Suppressor macrophage treated with lipopolysaccharide for 1 hour (primary cell): ENCODE results near the gene HCK.

Experiments used
- DNase-seq, 3 donors: peaks; one replicate each; pipeline ENCODE4 v3.0.0-alpha.2; 2020 to 2022

The HCK gene

DNA sequence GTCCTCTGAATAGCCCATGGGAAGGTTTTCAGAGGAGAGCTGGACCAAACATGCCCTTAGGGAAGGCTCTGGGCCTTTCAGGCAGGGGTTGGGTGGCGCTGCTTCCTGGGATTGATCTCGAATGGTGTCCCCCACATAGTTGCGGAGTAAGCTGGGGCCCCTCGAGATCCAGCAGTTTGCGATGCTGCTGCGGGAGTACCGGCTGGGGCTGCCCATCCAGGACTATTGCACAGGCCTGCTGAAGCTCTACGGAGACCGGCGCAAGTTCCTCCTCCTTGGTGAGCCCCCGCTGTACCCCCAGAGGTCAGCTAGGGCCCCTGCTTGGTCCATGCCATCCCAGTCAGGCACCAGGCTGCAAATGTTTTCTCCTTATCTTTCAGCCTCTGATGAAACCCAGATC is 22.5 kb upstream of the HCK start:
- no peak for DNase-seq

DNA sequence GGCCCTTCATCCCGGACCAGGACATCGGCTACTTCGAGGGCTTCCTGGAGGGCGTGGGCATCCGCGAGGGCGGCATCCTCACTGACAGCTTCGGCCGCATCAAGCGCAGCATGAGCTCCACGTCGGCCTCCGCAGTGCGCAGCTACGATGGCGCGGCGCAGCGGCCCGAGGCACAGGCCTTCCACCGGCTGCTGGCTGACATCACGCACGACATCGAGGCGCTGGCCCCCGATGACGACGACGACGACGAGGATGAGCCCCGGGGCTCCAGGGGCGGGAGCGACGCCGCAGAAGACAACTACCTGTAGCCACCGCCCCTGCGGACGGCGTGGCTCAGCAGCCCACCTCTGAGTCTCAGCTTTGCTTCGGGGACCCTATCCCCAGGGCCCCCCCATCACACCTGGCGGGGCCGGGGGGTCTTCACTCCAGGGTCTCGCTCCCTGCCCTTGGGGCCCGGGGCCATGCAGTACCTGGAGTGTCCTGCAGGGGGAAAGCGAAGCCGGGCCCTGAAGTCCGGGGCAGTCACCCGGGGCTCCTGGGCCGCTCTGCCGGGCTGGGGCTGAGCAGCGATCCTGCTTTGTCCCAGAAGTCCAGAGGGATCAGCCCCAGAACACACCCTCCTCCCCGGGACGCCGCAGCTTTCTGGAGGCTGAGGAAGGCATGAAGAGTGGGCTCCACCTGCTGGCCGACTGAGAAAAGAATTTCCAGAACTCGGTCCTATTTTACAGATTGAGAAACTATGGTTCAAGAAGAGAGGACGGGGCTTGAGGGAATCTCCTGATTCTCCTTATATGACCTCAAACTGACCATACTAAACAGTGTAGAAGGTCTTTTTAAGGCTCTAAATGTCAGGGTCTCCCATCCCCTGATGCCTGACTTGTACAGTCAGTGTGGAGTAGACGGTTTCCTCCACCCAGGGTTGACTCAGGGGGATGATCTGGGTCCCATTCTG is 20.8 kb upstream of the HCK start:
- peak; percentile 82 to 86 (median 83) for DNase-seq

DNA sequence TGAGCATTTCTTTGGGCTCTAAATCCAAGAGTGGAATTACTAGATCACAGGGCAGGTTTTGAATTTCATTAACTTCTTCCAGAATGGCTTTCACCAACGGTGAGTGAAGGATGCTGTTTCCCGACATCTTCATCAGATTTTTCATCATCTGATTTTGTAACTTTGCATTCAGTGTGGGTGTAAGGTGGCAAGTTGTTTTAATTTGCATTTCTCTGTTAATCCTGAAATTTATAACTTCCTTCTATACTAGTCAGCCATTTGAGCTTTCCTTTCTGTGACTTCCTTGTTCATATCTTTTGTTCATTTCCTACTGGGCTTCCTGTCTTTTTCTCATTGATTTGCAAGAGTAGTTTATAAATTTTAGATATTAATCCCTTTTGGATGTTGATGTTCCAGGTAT is 18.7 kb upstream of the HCK start:
- peak; percentile 33 to 76 (median 51) for DNase-seq

GRCh38 chr20:32033721-32034120 is 18.3 kb upstream of the HCK start:
- DNase-seq, result peak; percentile 41 to 51 (median 44)

DNA sequence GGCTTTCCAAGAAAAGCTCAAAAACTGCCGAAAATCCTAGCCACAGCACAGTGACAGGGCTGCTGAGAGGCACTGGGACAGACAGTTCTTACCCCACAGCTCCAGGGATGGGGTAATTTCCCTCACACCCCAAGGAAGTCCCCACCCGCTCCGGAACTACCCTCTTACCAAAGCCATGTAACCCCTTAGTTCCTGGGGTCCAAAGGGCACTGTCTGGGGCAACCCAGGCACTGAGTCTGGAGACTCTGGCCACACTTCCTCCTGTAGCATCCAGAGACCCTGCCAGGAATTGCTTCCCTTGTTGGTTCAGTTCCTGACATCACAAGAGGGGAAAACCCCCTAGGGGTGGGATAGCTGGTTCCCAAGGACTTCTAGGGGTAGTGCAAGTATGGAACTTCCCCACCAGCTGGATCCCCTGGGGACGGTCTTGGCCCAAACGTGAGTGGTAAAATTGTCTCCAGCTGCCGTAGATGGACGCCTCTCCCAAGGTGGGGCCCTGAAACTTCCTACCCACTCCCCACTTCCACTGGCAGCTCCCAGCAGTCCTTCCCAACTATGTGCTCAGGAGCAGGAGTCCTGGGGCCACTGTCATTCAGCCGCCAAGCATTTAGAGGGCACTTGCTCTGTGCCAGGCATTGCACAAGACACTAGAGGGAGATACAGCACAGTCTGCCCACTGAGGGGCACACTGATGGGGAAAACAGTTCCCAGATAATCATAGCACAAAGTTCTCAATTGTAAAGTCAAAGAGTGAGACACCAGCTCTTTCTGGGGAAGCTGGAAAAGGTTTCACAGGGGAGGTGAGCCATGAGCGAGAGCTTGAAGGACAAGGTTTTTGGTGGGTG is 17.2 kb upstream of the HCK start:
- DNase-seq, result peak; percentile 96 to 100 (median 96)

GRCh38 chr20:32035426-32035779 is 16.6 kb upstream of the HCK start:
- DNase-seq, result peak; percentile 71 to 82 (median 71)

- DNase-seq, result no peak
These were observed 15.8 kb upstream of the HCK start for GRCh38 chr20:32036252-32036651.

GRCh38 chr20:32036716-32037485 is 15.1 kb upstream of the HCK start:
- peak; percentile 46 to 70 (median 61) for DNase-seq

DNA sequence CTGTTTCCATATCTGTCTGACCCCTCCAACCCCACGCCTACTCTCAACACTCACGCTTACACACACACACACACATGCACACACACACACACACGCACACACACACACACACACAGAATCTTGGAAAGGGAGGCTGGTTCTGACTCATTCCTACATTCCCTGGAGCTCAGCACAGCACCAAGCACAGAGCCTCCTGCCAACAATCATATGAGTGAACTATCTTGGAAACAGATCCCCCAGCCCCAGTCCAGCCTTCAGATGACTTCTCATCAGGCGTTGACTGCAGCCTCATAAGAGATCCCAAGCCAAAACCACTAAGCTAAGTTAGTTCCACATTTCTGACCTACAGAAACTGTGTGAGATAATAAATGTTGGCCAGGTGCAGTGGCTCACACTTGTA is 14.1 kb upstream of the HCK start:
- peak in 2 of 3 donors; percentile 26 to 35 for DNase-seq

GRCh38 chr20:32040142-32040953 is 11.7 kb upstream of the HCK start:
- peak; percentile 84 to 91 (median 90) for DNase-seq

- no peak for DNase-seq
These were observed 6.0 kb upstream of the HCK start for GRCh38 chr20:32045999-32046398.

DNA sequence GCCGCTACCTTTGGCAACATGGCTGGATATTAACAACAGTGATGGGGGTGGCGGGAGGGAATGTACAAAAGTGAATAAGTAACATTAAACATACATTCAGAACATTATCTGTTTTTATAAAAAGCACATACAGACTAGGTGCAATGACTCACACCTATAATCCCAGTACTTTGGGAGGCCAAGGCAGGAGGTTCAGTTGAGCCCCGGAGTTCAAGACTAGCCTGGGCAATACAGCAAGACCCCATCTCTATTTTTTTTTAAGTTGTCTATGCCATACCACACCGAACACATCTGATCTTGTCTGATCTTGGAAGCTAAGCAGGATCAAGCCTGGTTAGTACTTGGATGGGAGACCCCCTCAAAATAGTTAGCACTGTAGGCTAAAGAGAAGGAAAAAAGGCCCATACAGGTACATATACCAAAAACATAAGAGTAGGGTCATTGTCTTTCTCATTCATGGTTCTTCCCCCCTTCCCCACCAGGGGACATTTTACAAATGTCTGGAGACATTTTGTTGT is 1.7 kb upstream of the HCK start:
- DNase-seq, result no peak

GRCh38 chr20:32050851-32051556 is 1.0 kb upstream of the HCK start:
- peak; percentile 81 to 90 (median 88) for DNase-seq

DNA sequence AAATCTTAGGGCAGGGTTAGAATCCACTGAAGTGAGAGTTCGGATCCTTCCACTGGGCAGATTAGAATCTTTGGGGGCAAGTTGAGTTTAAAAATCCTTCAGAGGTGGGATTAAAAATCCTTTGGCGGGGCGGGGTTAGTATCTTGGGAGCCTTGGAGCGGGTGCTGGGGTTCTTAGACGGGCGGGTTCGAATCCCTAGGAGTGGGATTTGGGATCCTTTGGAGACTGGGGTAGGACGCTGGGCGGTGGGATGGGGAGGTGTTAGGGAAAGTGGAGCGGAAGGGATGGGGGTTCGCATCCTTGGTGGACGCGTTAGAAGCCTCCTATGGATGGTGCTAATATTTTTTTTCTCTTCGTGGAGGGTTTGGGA is 337 bp upstream of the HCK start:
- no peak for DNase-seq

DNA sequence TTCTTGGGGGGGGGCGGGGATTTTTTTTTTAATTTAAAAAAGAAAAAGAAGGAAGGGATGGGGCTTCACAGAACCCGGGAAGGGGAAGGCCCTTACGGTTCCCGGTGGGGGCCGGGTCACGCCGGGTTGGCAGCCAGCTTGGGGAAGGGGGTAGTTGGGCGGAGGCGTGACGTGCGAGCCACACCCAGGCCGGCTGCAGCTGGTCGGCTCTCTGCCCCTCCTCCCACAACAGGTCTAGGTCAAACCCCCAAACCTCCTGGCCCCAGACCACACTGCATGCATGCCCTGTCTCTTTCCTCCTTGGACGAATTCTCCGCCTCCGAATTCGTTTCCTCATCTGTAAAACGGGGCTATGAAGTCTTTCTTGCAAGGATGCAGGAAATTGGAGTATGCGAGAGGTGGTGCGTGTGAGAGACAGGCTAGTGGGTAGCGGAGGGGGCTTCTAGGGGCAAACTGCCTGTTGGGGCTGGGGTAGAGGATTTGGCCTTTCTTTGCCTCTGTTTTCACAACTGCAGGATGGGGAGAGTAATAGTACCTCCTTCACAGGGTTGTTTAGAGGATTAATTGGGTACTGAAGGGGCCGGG is 828 bp downstream of the HCK start:
- DNase-seq, result peak; percentile 83 to 96 (median 95)

DNA sequence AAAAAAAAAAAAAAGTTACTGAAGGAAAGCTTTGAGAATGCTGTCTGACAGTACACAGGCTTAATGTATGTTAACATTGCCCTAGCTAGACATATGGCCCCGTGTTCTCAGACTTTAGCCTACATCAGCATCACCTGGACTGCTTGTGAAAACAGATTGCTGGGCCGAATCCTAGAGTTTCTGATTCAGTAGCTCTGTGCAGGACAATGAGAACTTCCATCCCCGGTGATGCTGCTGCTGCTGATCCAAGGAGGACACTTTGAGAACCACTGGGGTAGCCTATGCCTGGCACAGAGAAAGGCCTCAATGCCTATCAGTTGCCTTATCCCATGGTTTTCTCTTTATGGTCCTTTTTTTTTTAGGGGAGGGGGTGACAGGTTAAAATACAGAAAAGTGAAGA is 1.6 kb downstream of the HCK start:
- DNase-seq, result no peak

DNA sequence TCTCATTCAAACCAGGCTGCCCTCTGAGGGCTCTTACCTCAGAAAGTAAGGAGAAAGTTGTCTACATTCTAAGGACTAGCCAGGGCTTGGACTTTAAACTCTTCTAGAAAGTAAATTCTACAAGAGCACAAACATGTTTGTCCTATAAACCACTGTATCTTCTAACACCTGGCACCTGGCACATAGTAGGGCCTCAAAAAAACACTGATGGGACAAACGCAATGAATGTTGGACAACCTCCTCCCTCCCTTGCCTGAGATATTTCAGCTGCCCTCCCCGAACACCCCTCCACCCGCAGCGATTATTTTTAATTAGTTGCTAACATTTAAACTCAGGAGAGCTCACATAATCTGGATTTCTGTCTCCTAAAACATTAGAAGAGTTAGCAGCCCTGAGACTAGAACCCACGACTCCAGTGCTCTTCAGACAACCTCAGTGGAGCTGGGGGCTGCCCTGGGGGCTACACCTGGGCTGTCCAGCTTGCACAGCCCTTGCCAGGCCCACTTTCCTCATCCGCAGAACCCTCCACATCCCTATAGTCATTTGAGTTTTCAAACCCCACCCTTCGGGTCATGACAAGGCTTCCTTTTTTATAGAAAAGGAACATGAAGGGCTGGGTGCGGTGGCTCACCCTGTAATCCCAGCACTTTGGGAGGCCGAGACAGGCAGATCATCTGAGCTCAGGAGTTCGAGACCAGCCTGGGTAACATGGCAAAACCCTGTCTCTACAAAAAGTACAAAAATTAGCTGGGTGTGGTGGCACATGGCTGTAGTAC is 4.9 kb downstream of the HCK start:
- peak; percentile 56 to 61 (median 61) for DNase-seq

DNA sequence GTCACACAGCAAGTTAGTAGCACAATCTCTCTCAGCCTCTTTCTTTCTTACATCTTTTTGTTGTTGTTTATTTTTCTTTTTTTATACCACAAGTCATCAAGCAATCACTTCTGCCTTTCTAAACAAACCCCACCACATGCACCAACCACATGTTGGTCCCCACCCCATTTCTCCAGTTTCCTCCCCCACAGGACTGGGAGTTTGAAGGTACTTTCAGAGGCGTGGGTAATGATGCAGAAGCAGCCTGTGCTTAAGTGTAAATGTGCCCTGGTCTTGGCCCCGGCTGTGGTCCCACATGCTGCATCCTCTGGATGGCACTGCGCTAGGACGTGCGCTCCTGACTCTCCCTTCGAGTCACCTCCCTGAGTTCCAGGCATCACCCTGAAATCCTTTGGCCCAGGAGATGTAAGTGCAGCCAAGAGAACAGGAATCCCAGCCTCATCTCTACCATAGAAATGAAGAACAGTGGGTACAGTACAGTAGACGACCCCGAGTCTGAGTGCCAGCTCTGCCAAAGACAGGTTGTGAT is 5.7 kb downstream of the HCK start:
- DNase-seq, result peak; percentile 50 to 71 (median 67)

- no peak for DNase-seq
These were observed 7.1 kb downstream of the HCK start for GRCh38 chr20:32059189-32059588.

- peak; percentile 97 to 99 (median 97) for DNase-seq
These were observed 10.7 kb downstream of the HCK start for GRCh38 chr20:32062776-32063170.
